IgD-negative memory B cell (primary cell): ENCODE results near the gene SMYD4. TPM values are rescaled to one million over a fixed set of nuclear protein-coding genes. Genes with fewer than 3 reads are reported as not detected.

Experiments used
- polyA plus RNA-seq: library from polyadenylated mRNA; unstranded; fragments of 300-500 nt; fragmentation: Illumina TruSeq; gene quantifications from one replicate; pipeline ENCODE4 v1.2.3, GENCODE V29; 2021

Gene SMYD4
- polyA plus RNA-seq, 1 donor from 2014 or later: 12.7 TPM

Other genes with a start within 250 kb of the SMYD4 start
- 27.3 TPM for gene SLC43A2, start 201.1 kb downstream of the SMYD4 start, polyA plus RNA-seq
- 0.19 TPM for gene SCARF1, start 184.2 kb downstream of the SMYD4 start, polyA plus RNA-seq
- 2.6 TPM for gene RILP, start 180.0 kb downstream of the SMYD4 start, polyA plus RNA-seq
- gene PRPF8, start 145.0 kb downstream of the SMYD4 start, polyA plus RNA-seq: 156 TPM
- not detected for gene TLCD2, start 119.5 kb downstream of the SMYD4 start, polyA plus RNA-seq
- gene WDR81, start 105.2 kb downstream of the SMYD4 start, polyA plus RNA-seq: 21.6 TPM
- 1.2 TPM for gene SERPINF2, start 87.0 kb downstream of the SMYD4 start, polyA plus RNA-seq
- gene SERPINF1, start 67.8 kb downstream of the SMYD4 start, polyA plus RNA-seq: 8.3 TPM
- gene RPA1, start 103 bp upstream of the SMYD4 start, polyA plus RNA-seq: 57.7 TPM
- gene RTN4RL1, start 195.4 kb upstream of the SMYD4 start, polyA plus RNA-seq: 0.44 TPM
- 34.4 TPM for gene DPH1, start 200.3 kb upstream of the SMYD4 start, polyA plus RNA-seq
- 62.5 TPM for gene OVCA2, start 212.1 kb upstream of the SMYD4 start, polyA plus RNA-seq
- gene HIC1, start 225.2 kb upstream of the SMYD4 start, polyA plus RNA-seq: 0.88 TPM